Measurements from ENCODE around the gene SLC20A1. TPM values are rescaled to one million over a fixed set of nuclear protein-coding genes. Genes with fewer than 3 reads are reported as not detected.
"Not testable (repeated sequence)": the region's sequence is repeated elsewhere in the genome, so short reads cannot be mapped to it uniquely, and the experiment has no call there.

SLC20A1 gene
- total RNA-seq, 1 donor = 32.9 TPM

DNA sequence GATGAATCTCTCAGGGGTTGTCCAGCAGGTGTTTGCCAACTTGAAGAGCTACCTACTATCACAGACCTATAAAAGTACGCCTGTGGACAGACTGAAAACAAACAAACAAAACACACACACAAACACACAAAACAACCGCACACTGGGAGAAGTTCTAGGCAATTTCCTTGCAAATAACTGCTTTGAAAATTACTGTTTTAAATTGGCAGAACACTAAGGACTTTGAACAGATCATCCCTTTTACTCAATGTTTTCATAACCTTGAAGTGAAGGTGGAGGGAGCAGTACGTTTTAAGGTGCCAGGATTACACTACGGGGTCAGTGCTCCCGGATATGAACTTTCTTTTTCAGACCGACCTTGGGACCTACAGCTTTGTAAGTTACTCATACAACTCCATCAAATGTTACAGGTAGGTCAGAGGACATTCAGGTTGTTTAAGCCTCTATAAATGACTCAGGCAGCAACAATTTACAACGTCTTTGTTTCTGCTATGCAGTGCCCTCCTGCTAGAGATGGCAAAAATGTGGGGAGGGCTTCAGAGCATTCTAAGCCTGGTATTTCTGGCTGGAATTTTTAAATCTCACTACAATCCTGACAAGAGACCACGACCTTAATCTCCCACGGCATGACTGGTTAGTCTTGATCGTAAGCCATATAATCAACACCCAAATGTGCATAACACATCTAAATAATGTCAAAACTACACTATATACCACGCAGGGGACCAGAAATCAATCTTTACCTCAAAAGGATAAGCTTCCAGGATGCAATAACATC, 1.4 kb upstream of the SLC20A1 start:
- no peak for DNase-seq (ENCODE audit: low read depth in 2 of 3, low spot score in 2 of 3)

GRCh38 chr2:112644933-112645309, 818 bp upstream of the SLC20A1 start:
- no peak for DNase-seq (ENCODE audit: low read depth in 2 of 3, low spot score in 2 of 3)

DNA sequence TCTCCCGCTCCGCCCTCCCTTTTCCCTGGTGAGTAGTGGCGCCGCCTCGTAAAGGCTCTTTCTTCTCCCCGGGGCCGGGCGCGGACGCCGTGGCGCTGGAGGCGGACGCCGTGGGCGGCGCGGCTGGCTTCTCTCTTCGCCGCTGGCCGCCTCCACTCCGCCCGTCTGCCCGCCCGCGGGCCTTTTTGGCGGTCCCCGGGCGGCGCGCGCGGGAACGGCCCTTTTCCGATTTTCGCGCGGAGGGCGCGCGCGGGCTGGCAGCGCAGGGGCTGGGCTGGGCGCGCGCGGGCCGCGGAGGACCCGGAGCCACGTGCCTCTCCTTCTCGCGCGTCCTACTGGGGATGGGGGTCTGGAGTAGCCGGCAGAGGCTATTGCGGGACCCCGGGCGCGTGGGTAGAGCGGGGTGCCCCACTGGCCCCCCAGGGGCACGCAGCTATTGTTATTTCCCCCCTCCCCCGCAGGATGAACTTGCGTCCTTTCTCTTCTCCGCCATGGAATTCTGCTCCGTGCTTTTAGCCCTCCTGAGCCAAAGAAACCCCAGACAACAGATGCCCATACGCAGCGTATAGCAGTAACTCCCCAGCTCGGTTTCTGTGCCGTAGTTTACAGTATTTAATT, 472 bp downstream of the SLC20A1 start:
- DNase-seq (ENCODE audit: low read depth in 2 of 3, low spot score in 2 of 3) = peak in 1 of 3 donors; percentile 37

DNA sequence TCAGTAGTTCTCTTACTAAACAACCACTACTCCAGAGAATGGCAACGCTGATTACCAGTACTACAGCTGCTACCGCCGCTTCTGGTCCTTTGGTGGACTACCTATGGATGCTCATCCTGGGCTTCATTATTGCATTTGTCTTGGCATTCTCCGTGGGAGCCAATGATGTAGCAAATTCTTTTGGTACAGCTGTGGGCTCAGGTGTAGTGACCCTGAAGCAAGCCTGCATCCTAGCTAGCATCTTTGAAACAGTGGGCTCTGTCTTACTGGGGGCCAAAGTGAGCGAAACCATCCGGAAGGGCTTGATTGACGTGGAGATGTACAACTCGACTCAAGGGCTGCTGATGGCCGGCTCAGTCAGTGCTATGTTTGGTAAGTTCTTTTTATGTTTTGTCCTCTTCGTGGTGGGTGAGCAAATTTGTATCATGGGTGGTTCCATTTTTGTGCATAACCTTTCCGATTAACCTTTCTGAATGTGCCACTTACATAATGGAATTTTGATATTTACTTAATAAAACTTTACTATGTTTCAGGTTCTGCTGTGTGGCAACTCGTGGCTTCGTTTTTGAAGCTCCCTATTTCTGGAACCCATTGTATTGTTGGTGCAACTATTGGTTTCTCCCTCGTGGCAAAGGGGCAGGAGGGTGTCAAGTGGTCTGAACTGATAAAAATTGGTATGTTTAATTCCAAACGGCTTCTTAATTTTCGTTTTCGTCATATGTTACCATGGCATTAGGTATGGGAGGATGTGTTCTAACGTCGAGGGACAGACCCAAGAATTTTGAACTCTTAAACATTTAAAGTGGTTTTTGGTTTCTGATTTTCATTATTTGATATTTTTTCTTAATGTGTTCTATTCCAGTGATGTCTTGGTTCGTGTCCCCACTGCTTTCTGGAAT, 1.3 kb downstream of the SLC20A1 start:
- DNase-seq (ENCODE audit: low read depth in 2 of 3, low spot score in 2 of 3) = peak in 1 of 3 donors; percentile 28

GRCh38 chr2:112648081-112648480, 2.3 kb downstream of the SLC20A1 start:
- DNase-seq (ENCODE audit: low read depth in 2 of 3, low spot score in 2 of 3) = no peak

GRCh38 chr2:112656679-112657078, 10.9 kb downstream of the SLC20A1 start:
- no peak for DNase-seq (ENCODE audit: low read depth in 2 of 3, low spot score in 2 of 3)

DNA sequence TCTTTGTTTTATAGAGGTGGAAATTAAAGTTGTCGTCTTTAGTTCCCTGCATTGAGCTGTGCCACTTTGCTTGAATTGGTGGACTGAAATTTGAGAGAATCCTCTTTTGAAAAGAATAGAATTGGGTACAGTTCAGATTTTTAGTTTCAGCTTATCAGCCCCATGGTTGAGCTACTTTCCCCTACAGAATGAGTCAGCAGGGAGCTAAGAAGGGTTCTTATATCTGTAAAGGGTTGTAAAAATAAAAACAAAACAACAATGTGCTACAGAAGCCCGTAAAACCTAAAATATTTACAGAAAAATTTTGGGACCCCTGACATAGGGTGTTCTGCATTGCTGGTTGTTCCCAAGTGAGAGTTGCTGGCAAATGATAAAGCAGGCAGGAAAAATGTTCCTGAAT, 12.6 kb downstream of the SLC20A1 start:
- DNase-seq (ENCODE audit: low read depth in 2 of 3, low spot score in 2 of 3) = no peak

- DNase-seq (ENCODE audit: low read depth in 2 of 3, low spot score in 2 of 3) = no peak
These were observed 13.3 kb downstream of the SLC20A1 start for GRCh38 chr2:112658839-112659667.

- no peak for DNase-seq (ENCODE audit: low read depth in 2 of 3, low spot score in 2 of 3)
These were observed 14.4 kb downstream of the SLC20A1 start for GRCh38 chr2:112660138-112660537.

GRCh38 chr2:112661656-112662305, 16.0 kb downstream of the SLC20A1 start:
- no peak for DNase-seq (ENCODE audit: low read depth in 2 of 3, low spot score in 2 of 3)

GRCh38 chr2:112662704-112663103, 17.0 kb downstream of the SLC20A1 start:
- no peak for DNase-seq (ENCODE audit: low read depth in 2 of 3, low spot score in 2 of 3)

- no peak for DNase-seq (ENCODE audit: low read depth in 2 of 3, low spot score in 2 of 3)
These were observed 18.9 kb downstream of the SLC20A1 start for GRCh38 chr2:112664689-112665088.

DNA sequence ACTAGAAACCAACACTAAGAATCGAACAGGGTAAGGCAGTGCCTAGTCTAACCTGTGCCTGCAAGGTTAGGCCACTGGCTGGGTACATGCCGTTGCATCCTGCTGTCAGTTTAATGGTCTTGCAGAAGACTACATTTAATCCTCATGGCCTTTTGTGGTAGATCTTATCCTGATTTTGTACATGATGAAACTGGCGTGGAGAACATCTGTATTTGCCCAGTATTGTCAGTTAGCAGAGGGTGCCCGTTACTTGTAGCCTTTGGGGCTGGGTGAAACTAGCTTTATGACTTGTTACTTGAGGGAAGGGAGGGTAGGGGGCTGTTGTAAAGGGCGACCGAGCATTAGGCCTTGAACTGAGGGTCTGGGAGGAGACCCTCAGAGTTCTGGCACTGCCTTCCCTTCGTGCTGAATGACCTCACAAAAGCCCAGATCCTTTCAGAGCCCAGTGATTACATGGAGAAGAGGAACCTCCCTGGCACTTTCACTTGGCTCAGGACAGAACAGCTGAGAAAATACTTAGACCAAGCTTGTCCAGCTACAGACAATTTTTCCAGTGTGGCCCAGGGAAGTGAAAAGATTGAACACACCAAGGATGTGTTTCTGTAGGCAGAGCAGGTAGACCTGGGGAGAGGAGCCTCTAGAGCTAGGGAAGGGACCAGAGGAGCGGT, 19.5 kb downstream of the SLC20A1 start:
- no peak for DNase-seq (ENCODE audit: low read depth in 2 of 3, low spot score in 2 of 3)

- no peak for DNase-seq (ENCODE audit: low read depth in 2 of 3, low spot score in 2 of 3)
These were observed 21.0 kb downstream of the SLC20A1 start for GRCh38 chr2:112666761-112667122.

- not testable (repeated sequence) for DNase-seq (ENCODE audit: low read depth in 2 of 3, low spot score in 2 of 3)
These were observed 21.8 kb downstream of the SLC20A1 start for GRCh38 chr2:112667540-112667939.

GRCh38 chr2:112669667-112670066, 23.9 kb downstream of the SLC20A1 start:
- DNase-seq (ENCODE audit: low read depth in 2 of 3, low spot score in 2 of 3) = no peak

- DNase-seq (ENCODE audit: low read depth in 2 of 3, low spot score in 2 of 3) = no peak
These were observed 24.7 kb downstream of the SLC20A1 start for GRCh38 chr2:112670252-112671022.

- no peak for DNase-seq (ENCODE audit: low read depth in 2 of 3, low spot score in 2 of 3)
These were observed 26.1 kb downstream of the SLC20A1 start for GRCh38 chr2:112671801-112672200.

DNA sequence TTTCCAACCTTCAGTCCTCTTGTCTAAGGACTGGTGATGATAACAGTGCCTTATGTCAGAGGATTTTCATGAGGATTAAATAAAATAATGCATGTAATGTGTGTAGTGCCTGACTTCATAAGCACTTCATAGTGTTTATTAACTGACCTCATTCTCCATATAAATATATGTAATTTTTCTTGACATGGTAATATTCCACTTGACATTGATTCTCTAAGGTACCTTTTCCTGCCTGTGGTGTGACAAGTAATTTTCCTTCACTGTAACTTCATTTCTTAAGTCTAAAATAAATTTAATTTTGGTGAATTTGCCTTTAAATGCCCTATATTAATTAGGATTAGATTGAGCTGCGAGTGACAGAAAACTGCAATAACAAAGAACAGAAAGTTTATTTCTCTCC, 27.3 kb downstream of the SLC20A1 start:
- DNase-seq (ENCODE audit: low read depth in 2 of 3, low spot score in 2 of 3) = no peak
